Left colon (tissue), 2 donors: ENCODE results near the gene CORO7. TPM values are rescaled to one million over a fixed set of nuclear protein-coding genes. Genes with fewer than 3 reads are reported as not detected.
"Not testable (repeated sequence)": the region's sequence is repeated elsewhere in the genome, so short reads cannot be mapped to it uniquely, and the experiment has no call there.

Experiments used
- ATAC-seq: fragments of 200-7000 bp; cut with Tn5 transposase; one replicate; pipeline ENCODE4 v1.9.1; 2020; ENCODE audit warnings: mild to moderate bottlenecking, moderate library complexity
- DNase-seq, 2 donors: peaks; one replicate each; pipeline ENCODE4 v3.0.0-alpha.2; 2020
- intact Hi-C, 2 donors: fragments of 100-400 bp; cut with DNase I in 1 of 2; cut with micrococcal nuclease in 1 of 2; formaldehyde crosslinking; loops; one replicate each; pipeline versions ENCODE4 v1.11.2 to v1.14.0; 2022; cut with DNase I, micrococcal nuclease
- total RNA-seq, 2 donors: library from RNA; stranded (reverse); fragmentation: NEBNext Ultra II Directional; extraction: Animal tissue kit (Norgen Biotek cat#: 25700); gene quantifications; one replicate each; pipeline ENCODE4 v1.2.1, GENCODE V29; 2021
- donor health status: DM: no; HTN: no; CAD: no.
- donor health status: DM: yes; HTN: yes; CAD: no.

CORO7 gene
- total RNA-seq, 2 donors from 2014 or later: 43.9 to 48.0 TPM

DNA sequence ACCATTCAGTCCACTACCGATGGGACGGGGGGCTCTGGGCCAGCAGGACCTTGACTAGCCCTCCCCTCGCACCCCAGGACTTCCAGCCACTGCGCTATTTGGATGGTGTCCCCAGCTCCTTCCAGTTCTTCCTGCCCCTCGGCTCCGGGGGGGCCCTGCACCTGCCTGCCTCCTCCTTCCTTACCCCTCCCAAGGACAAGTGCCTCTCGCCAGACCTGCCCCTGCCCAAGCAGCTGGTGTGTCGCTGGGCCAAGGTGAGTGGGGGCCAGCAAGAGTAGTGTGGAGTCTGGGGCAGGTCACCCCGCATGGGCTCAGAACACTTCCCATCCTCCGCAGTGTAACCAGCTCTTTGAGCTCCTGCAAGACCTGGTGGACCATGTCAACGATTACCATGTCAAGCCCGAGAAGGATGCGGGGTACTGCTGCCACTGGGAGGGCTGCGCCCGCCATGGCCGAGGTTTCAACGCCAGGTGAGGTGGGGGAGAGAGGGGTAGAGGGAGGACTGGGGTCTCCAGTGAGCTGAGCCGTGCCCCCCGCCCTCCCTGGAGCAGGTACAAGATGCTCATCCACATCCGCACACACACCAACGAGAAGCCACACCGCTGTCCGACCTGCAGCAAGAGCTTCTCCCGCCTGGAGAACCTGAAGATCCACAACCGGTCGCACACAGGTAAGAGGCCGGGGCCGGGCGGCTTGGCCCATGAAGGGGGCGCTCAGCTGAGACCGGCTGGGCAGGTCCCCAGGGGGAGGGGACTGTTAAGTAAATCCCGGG is 81.5 kb downstream of the CORO7 start:
- no peak for ATAC-seq
- DNase-seq: no peak

GRCh38 chr16:4333714-4334113 is 82.7 kb downstream of the CORO7 start:
- DNase-seq, ATAC-seq: not testable (repeated sequence)
- intact Hi-C loops: loop anchor here in 1 of 2 donors (10.0 kb wide), 1 partner anchor 129 kb away; no protein-coding TSS in a partner anchor

More for the DNA sequence above, 81.5 kb downstream of the CORO7 start:
- intact Hi-C loops: loop anchor here in 1 of 2 donors (10.0 kb wide), 1 partner anchor 130 kb away; no protein-coding TSS in a partner anchor

- DNase-seq: no peak
- intact Hi-C loops: loop anchor here in 1 of 2 donors (10.0 kb wide), 1 partner anchor 128 kb away; no protein-coding TSS in a partner anchor
- no peak for ATAC-seq
Observed at GRCh38 chr16:4333308-4333638, 83.1 kb downstream of the CORO7 start.

DNA sequence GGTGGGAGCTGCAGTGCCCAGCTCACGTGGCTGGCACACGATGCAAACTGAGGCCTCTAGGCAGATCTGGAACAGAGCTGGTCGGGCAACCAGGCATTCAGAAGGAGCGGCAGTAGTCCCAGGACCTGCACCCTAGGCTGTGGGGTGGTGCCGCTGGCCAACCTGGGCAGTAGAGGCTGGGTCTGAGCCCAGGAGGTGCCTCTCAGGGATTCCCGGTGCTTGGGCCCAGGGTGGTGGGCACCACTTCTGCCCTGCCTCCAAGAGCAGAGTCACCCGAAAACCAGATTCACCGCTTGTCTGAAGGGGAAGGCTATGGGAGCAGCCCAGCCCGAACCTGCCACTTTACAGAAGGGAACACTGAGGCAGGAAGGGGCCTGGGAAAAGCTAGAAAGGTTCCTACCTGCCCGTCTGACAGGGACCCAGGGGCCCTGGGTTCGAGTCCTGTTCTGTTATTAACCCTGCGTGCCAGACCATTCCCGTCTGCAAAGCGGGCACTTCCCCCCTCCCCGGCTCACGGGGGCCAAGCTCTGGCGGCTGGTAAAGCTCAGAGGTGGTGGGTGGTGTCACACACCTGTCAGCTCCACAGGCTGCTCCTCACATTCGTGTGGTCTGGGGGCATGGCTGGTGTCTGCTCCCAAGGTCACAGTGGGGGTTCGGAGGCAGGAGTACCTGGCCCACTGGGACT is 83.6 kb downstream of the CORO7 start:
- DNase-seq (no peak), ATAC-seq (no peak)
- intact Hi-C loops: loop anchor here in 1 of 2 donors (10.0 kb wide), 1 partner anchor 128 kb away; no protein-coding TSS in a partner anchor

GRCh38 chr16:4332083-4332482 is 84.3 kb downstream of the CORO7 start:
- DNase-seq (no peak), ATAC-seq (no peak)
- intact Hi-C loops: loop anchor here in 1 of 2 donors (10.0 kb wide), 1 partner anchor 127 kb away; no protein-coding TSS in a partner anchor

- peak; percentile 83 for ATAC-seq
- DNase-seq: peak; percentile 63 to 87
- intact Hi-C loops: loop anchor here in 1 of 2 donors (2.0 to 10.0 kb wide), 2 partner anchors 42 to 126 kb away; no protein-coding TSS in a partner anchor
Observed at GRCh38 chr16:4330277-4330874, 86.0 kb downstream of the CORO7 start.

GRCh38 chr16:4328782-4329775 is 87.3 kb downstream of the CORO7 start:
- intact Hi-C loops: no loop called here
- ATAC-seq (no peak), DNase-seq (no peak)

GRCh38 chr16:4328046-4328781 is 88.2 kb downstream of the CORO7 start:
- intact Hi-C loops: no loop called here

GRCh38 chr16:4327386-4328045 is 88.9 kb downstream of the CORO7 start:
- ATAC-seq (peak; percentile 2), DNase-seq (no peak)
- intact Hi-C loops: no loop called here

More at GRCh38 chr16:4328046-4328781, 88.2 kb downstream of the CORO7 start:
- ATAC-seq (peak; percentile 72), DNase-seq (peak; percentile 67 to 76)

- intact Hi-C loops: no loop called here
- ATAC-seq (no peak), DNase-seq (no peak)
Observed at GRCh38 chr16:4325253-4325758, 91.1 kb downstream of the CORO7 start.

DNA sequence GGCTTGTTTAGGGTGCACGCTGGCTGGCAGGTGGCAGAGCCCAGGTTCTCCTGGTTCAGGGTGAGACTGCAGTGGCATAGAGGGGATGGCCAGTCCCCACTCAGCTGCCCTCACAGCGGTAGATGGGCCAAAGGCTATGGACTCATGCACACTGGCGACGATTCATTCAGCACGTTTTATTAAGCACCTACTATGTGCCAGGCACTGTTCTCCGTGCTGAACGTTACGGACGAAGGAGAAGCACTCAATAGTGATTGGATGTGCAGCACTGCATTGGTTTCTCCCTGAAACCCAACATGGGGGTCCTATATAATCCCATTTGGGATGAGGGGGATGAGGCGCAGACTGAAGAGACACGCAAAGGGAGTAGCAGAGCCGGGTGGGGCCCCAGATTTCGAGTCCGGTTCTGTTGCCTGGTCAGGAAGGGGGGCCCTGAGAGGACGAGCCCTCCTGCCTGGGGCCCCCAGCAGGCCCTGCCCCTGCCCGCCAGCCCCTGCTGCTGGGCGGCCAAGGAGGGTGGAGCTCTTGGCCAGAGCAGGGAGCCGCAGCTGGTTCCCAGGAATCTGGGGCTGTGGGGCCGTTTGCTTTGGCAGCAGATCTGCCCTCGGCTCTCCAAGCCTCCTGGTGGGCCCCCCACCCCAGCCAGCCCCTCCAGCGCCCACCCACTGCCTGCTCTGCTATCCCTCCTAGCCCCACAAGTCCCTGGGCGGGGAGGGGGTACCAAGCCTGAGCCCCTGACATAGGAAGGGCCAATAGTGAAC is 91.7 kb downstream of the CORO7 start:
- ATAC-seq: no peak
- intact Hi-C loops: no loop called here
- no peak for DNase-seq

DNA sequence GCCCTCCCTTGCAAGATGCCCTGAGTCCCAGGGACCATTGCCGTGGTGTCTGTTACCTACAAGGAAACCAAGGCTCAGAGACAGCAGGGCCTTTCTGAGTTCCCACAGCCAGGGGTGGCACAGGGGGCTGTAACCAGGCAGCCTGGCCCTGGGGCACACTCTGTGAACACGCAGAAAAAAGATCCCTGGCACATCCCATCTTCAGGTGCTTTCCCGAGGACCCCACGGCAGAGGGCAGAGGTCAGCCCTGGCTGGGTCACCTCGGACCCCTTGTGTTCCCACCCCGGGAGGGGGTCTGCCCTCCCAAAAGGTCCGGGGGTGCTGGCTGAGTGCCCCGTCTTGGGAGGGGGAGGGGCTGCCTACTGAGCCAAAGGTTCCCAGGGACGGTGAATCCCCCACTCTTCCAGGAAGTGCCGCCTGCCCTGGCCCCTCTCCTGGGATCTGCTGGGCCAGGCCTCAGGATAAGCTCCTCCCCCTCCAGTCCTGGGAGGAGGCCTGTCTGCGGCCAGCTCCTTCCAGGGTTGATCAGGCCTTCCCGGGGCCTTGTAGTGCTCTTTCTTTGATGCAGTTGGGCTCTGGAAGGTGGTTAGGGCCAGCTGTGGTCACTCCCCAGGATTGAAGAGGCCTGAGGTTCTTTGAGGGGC is 92.4 kb downstream of the CORO7 start:
- ATAC-seq (peak; percentile 50), DNase-seq (no peak)
- intact Hi-C loops: no loop called here

GRCh38 chr16:4323071-4323844 is 93.1 kb downstream of the CORO7 start:
- DNase-seq: no peak
- intact Hi-C loops: no loop called here
- ATAC-seq: no peak

GRCh38 chr16:4322121-4323052 is 94.0 kb downstream of the CORO7 start:
- DNase-seq (no peak), ATAC-seq (no peak)
- intact Hi-C loops: no loop called here
